Activated T-cell treated with anti-CD3 and anti-CD28 coated beads for 1 hour (primary cell): ENCODE results near the gene ZNF236.
"Not testable (repeated sequence)": the region's sequence is repeated elsewhere in the genome, so short reads cannot be mapped to it uniquely, and the experiment has no call there.

Source experiments
- DNase-seq: peaks from one replicate; pipeline ENCODE4 v3.0.0-alpha.2; 2020; ENCODE audit warnings: low read depth

ZNF236 gene

GRCh38 chr18:76908277-76908676 is 85.9 kb downstream of the ZNF236 start:
- no peak for DNase-seq

GRCh38 chr18:76909439-76909838 is 87.1 kb downstream of the ZNF236 start:
- no peak for DNase-seq

GRCh38 chr18:76911440-76911839 is 89.1 kb downstream of the ZNF236 start:
- DNase-seq = no peak

- DNase-seq = no peak
Observed at GRCh38 chr18:76913583-76913982, 91.2 kb downstream of the ZNF236 start.

- DNase-seq = no peak
Observed at GRCh38 chr18:76914314-76914713, 92.0 kb downstream of the ZNF236 start.

- DNase-seq = no peak
Observed at GRCh38 chr18:76914796-76915195, 92.4 kb downstream of the ZNF236 start.

GRCh38 chr18:76915456-76915855 is 93.1 kb downstream of the ZNF236 start:
- DNase-seq = no peak

- DNase-seq = no peak
Observed at GRCh38 chr18:76920974-76921373, 98.6 kb downstream of the ZNF236 start.

- DNase-seq = peak; percentile 30
Observed at GRCh38 chr18:76922107-76922506, 99.8 kb downstream of the ZNF236 start.

- DNase-seq = no peak
Observed at GRCh38 chr18:76923485-76924085, 101.2 kb downstream of the ZNF236 start.

- DNase-seq = no peak
Observed at GRCh38 chr18:76925501-76925900, 103.1 kb downstream of the ZNF236 start.

GRCh38 chr18:76927223-76927725 is 104.9 kb downstream of the ZNF236 start:
- DNase-seq = no peak

- no peak for DNase-seq
Observed at GRCh38 chr18:76928179-76928868, 106.0 kb downstream of the ZNF236 start.

GRCh38 chr18:76931171-76931570 is 108.8 kb downstream of the ZNF236 start:
- DNase-seq = no peak

- DNase-seq = no peak
Observed at GRCh38 chr18:76932026-76932819, 109.9 kb downstream of the ZNF236 start.

GRCh38 chr18:76935722-76936337 is 113.5 kb downstream of the ZNF236 start:
- DNase-seq = no peak

GRCh38 chr18:76936877-76937276 is 114.5 kb downstream of the ZNF236 start:
- no peak for DNase-seq

- no peak for DNase-seq
Observed at GRCh38 chr18:76937597-76937996, 115.2 kb downstream of the ZNF236 start.

- DNase-seq = no peak
Observed at GRCh38 chr18:76938619-76939018, 116.3 kb downstream of the ZNF236 start.

- DNase-seq = no peak
Observed at GRCh38 chr18:76941284-76941683, 118.9 kb downstream of the ZNF236 start.

- no peak for DNase-seq
Observed at GRCh38 chr18:76943542-76944339, 121.4 kb downstream of the ZNF236 start.

GRCh38 chr18:76944346-76944745 is 122.0 kb downstream of the ZNF236 start:
- not testable (repeated sequence) for DNase-seq
